Peyer's patch (tissue), 4 donors: ENCODE measurements around the gene ADGRD1. TPM values are rescaled to one million over a fixed set of nuclear protein-coding genes. Genes with fewer than 3 reads are reported as not detected.

Experiments
- DNase-seq, 3 donors: peaks; one replicate each; pipeline ENCODE4 v3.0.0-alpha.2; 2017 to 2019
- H3K27ac ChIP-seq, 4 donors: fragments of 200-600 bp; sonication (generic); one replicate each; pipeline ENCODE4 v1.5.1; 2016 to 2019
- H3K27me3 ChIP-seq, 2 donors: fragments of 200-600 bp; sonication (generic); one replicate each; pipeline ENCODE4 v1.5.1; 2019
- H3K36me3 ChIP-seq, 3 donors: fragments of 200-600 bp; sonication (generic); one replicate each; pipeline ENCODE4 v1.5.1; 2016 to 2019
- H3K4me1 ChIP-seq, 4 donors: fragments of 200-600 bp; sonication (generic); one replicate each; pipeline ENCODE4 v1.5.1; 2016 to 2019
- H3K4me3 ChIP-seq, 4 donors: fragments of 200-600 bp; sonication (generic); 1 replicate in 3 of 4; 2 replicates in 1 of 4; pipeline ENCODE4 v1.5.1; 2016 to 2019; ENCODE audit warnings: mild to moderate bottlenecking in 1 of 4
- H3K9me3 ChIP-seq, 4 donors: fragments of 200-600 bp; sonication (generic); one replicate each; pipeline ENCODE4 v1.5.1; 2016 to 2019; ENCODE audit warnings: mild to moderate bottlenecking in 1 of 4
- CTCF ChIP-seq, 6 experiments: fragments of 450-650 bp in 4 of 6; fragments of 200-600 bp in 2 of 6; sonication (generic) in 1 of 6; IDR thresholded peaks; one replicate each; pipeline ENCODE4 v1.5.1; 2017 to 2019; ENCODE audit warnings: antibody characterized with exemption in 6 of 6, mild to moderate bottlenecking in 3 of 6, moderate library complexity in 1 of 6
- POLR2A ChIP-seq, 2 donors: fragments of 450-650 bp; IDR thresholded peaks; one replicate each; pipeline ENCODE4 v1.5.1; 2017; ENCODE audit warnings: antibody characterized with exemption in 2 of 2, mild to moderate bottlenecking in 2 of 2, moderate library complexity in 2 of 2
- total RNA-seq, 4 donors: library from RNA; depleted of rRNA; stranded (reverse); fragments of >200 nt; gene quantifications; one replicate each; pipeline ENCODE4 v1.1.0, GENCODE V29; 2016

ADGRD1 gene
- total RNA-seq, 4 donors from 2014 or later = 7.0 to 42.9 (median 27.9) TPM

DNA sequence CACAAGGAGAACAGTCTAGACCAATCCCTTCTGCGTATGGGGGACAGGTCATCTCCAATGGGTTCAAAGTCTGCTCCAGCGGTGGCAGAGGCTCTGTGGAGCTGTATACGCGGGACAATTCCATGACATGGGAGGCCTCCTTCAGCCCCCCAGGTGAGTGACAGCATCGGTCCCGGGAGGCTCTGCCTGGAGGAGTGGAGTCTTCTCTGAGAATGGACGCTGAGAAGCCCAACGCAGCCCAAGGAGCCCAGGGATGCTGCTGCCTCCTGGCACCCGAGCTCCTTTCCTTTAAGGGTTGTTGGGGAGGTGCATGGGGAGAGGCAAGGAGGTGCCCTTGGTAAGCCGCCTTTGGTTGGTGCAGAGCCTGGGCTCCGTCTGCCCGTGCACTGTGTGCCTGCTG lies 28.2 kb downstream of the ADGRD1 start:
- no peaks in the 10 kb centered on the region for H3K27me3 ChIP-seq
- DNase-seq = no peak
- H3K4me3 ChIP-seq = no peak overlapping the region
- no peaks in the 10 kb centered on the region for H3K9me3 ChIP-seq
- H3K27ac ChIP-seq = no peak overlapping the region
- peaks cover 0 to 10% (median 0%) of the 10 kb centered on the region in 4 donors for H3K4me1 ChIP-seq
- TF ChIP-seq POLR2A (IDR thresholded peaks at IDR 0.05) (no peak), CTCF (IDR thresholded peaks at IDR 0.05) (no peak)
- H3K36me3 ChIP-seq = no peaks in the 10 kb centered on the region

DNA sequence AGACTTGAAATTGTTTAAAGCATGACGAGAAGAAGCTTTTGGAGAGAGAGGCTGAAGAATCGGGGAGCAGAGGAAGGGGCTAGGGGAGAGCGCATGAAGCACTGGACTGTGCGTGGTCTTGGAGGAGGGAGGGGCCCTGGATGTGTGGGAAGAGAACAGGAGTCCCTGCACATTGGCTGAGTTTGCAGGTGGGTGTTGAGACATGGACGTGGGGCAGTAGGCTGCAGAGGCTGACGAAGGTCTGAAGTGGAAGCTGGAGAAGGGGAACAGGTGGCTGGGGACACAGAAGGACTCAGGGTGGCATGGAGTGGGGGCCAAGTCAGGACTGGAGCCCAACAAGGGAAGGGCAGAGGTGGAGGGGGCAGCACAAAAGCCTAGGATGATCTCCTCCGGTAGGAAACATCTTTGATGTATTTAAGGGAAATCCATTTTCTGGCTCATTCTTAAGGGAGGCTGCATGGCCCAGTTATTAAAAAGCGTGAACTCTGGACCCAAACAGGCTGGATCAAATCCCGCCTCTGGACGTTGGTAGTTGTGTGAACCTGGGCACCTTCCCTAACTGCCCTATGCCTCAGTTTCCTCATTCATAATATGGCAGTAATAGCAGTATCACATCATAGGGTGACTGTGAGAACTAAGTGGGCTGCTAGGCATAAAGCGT lies 29.0 kb downstream of the ADGRD1 start:
- TF ChIP-seq POLR2A (IDR thresholded peaks at IDR 0.05) (no peak), CTCF (IDR thresholded peaks at IDR 0.05) (no peak)
- peaks cover 0 to 4% (median 0%) of the 10 kb centered on the region in 3 donors for H3K36me3 ChIP-seq
- no peak overlapping the region for H3K4me3 ChIP-seq
- H3K27me3 ChIP-seq = no peaks in the 10 kb centered on the region
- no peak for DNase-seq
- no peaks in the 10 kb centered on the region for H3K9me3 ChIP-seq
- no peak overlapping the region for H3K27ac ChIP-seq
- peaks cover 0 to 10% (median 0%) of the 10 kb centered on the region in 4 donors for H3K4me1 ChIP-seq

- Histone ChIP-seq H3K27me3 (no peaks in the 10 kb centered on the region), H3K36me3 (peaks cover 0 to 4% (median 0%) of the 10 kb centered on the region in 3 donors), H3K9me3 (no peaks in the 10 kb centered on the region), H3K4me3 (no peak overlapping the region), H3K27ac (peak overlapping the region in 1 of 4 donors; percentile 19), H3K4me1 (peaks cover 0 to 10% (median 0%) of the 10 kb centered on the region in 4 donors)
- TF ChIP-seq CTCF (IDR thresholded peaks at IDR 0.05) = no peak
- no peak for TF ChIP-seq POLR2A (IDR thresholded peaks at IDR 0.05)
- DNase-seq = no peak
Measured at GRCh38 chr12:130983328-130984017, 29.8 kb downstream of the ADGRD1 start.

DNA sequence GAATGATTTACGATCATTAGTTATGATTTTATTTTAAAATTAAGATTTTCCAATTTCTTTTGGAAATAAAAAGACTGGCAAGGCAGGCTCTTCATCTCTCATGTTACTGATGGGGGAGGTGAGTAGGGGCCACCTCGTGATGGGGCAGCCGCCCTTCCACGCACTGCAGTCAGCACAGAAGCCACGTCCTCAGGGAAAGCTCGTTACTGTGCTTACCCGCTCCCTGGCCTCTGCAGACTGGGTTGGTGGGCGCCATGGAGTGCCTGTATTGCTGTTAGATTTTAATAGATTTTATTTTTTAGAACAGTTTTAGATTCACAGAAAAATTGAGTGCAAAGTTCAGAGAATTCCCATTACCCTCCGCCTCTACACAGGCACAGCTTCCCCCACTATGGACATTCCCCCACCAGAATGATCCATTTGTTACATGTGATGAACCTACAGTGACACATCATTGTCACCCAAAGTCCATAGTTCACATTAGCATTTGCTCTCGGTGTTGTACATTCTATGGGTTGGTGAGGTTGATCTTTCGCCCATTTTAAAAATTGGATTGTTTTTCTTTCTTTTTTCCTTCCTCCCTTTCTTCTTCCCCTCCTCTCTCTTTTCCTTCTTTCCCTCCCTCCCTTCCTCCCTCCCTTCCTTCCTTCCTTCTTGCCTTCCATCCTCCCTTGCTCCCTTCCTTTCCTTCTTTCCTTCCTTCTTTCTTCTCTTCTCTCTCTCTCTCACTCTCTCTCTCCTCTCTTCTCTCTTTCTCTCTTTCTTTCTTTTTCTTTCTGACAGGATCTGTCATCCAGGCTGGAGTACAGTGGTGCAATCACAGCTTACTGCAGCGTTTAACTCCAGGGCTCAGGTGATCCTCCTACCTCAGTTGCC lies 30.7 kb downstream of the ADGRD1 start:
- no peak overlapping the region for H3K27ac ChIP-seq
- TF ChIP-seq POLR2A (IDR thresholded peaks at IDR 0.05) (no peak), CTCF (IDR thresholded peaks at IDR 0.05) (no peak)
- H3K4me3 ChIP-seq = no peak overlapping the region
- H3K27me3 ChIP-seq = no peaks in the 10 kb centered on the region
- no peaks in the 10 kb centered on the region for H3K9me3 ChIP-seq
- peaks cover 0 to 10% (median 0%) of the 10 kb centered on the region in 4 donors for H3K4me1 ChIP-seq
- peaks cover 0 to 4% (median 0%) of the 10 kb centered on the region in 3 donors for H3K36me3 ChIP-seq
- no peak for DNase-seq

DNA sequence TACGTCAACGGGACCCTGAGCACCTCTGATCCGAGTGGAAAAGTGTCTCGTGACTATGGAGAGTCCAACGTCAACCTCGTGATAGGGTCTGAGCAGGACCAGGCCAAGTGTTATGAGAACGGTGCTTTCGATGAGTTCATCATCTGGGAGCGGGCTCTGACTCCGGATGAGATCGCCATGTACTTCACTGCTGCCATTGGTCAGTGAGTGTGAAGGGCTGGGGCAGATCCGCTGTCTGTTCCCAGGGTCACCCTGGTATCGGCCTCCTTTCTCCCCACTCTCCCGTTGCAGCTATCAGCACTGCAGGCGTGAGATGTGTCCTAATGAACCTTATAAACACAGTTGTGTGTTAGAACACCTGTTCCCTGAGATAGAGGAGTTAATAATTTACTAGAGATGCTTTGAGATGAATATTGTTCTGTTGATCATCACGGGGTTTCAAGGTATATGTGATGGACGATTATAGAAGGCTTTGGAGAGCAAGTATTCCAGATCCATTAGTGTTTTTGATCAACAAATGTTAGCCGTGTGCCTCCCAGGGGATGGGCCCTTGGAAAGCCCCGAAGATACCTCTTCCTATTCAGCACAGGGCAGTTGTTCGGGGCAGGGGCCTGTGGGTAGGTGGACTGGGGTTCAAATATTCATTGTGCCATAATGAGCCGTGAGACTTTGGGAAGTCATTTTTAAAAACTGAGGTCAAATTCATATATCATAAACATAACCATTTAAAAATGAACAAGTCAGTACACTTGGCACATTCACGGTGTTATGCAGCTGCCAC lies 33.6 kb downstream of the ADGRD1 start:
- no peaks in the 10 kb centered on the region for H3K4me1 ChIP-seq
- H3K27ac ChIP-seq = peak overlapping the region in 1 of 4 donors; percentile 8
- DNase-seq = no peak

More for the DNA sequence above, 33.6 kb downstream of the ADGRD1 start:
- H3K4me3 ChIP-seq = no peak overlapping the region
- peaks cover 0 to 5% (median 0%) of the 10 kb centered on the region in 3 donors for H3K36me3 ChIP-seq
- TF ChIP-seq POLR2A (IDR thresholded peaks at IDR 0.05) = no peak
- no peak for TF ChIP-seq CTCF (IDR thresholded peaks at IDR 0.05)
- H3K27me3 ChIP-seq = no peaks in the 10 kb centered on the region
- H3K9me3 ChIP-seq = no peaks in the 10 kb centered on the region
